Breast epithelium (tissue), 3 donors: Measurements from ENCODE around the gene SULT6B1.

ENCODE experiments used
- POLR2A ChIP-seq: fragments of 450-650 bp; IDR thresholded peaks from one replicate; pipeline ENCODE4 v1.6.1; 2016; ENCODE audit warnings: antibody characterized with exemption, mild to moderate bottlenecking, moderate library complexity
- POLR2AphosphoS5 ChIP-seq, 3 donors: sonication (generic); formaldehyde crosslinking; IDR thresholded peaks; one replicate each; pipeline ENCODE4 v1.6.1; 2017; ENCODE audit warnings: antibody characterized with exemption in 3 of 3

DNA sequence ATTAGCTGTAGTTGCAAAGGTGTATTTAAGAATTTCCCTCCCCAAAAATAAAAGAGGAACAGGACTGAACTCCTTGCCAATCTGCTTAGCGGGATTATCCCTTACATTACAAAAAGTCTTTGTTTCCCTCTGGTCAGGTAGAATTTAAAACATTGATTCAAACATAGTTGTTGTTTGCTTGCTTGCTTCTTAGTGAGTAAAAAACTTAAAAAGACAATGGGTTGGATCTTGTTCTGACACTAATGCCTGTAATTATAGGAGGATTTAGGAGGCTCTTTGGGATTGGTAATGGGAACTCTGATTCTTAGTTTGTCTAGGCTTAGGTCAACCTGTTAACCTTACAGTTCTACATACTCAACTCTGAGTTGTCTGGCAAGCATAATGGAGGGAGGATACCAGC, 4.1 kb upstream of the SULT6B1 start:
- no peak for TF ChIP-seq POLR2A
- no peak for TF ChIP-seq POLR2AphosphoS5 (IDR thresholded peaks at IDR 0.05)
